PFSK-1 (cell line): ENCODE measurements around the gene MYO1D.

Experiments
- FOXP2 ChIP-seq: optimal IDR thresholded peaks from 2 replicates; pipeline ENCODE3; 2011; ENCODE audit warnings: borderline replicate concordance, control low read depth, inconsistent platforms; ENCODE audit not compliant: insufficient read depth; ENCODE audit errors: extremely low read length, extremely low read depth
- POLR2AphosphoS5 ChIP-seq: IDR thresholded peaks from 2 replicates; pipeline ENCODE4 v1.6.1; 2012; ENCODE audit warnings: low read depth, mild to moderate bottlenecking, control low read depth, low read length, moderate library complexity
- REST ChIP-seq, 2 experiments: IDR thresholded peaks; 2 replicates each; pipeline versions ENCODE4 v1.6.1 to v1.8.0; 2011 to 2012; ENCODE audit warnings: low read depth in 2 of 2, low read length in 2 of 2, control low read depth in 1 of 2, inconsistent platforms in 1 of 2, mild to moderate bottlenecking in 1 of 2, moderate library complexity in 1 of 2; ENCODE audit not compliant: insufficient read depth in 1 of 2
- SIN3A ChIP-seq: IDR thresholded peaks from 2 replicates; pipeline ENCODE4 v1.6.1; 2012; ENCODE audit warnings: mild to moderate bottlenecking, low read length, moderate library complexity, borderline replicate concordance; ENCODE audit not compliant: insufficient read depth
- TAF1 ChIP-seq: IDR thresholded peaks from 2 replicates; pipeline ENCODE4 v1.6.1; 2012; ENCODE audit warnings: low read length, control low read depth, borderline replicate concordance; ENCODE audit not compliant: insufficient read depth

Gene MYO1D

GRCh38 chr17:32479074-32479617, 397.8 kb downstream of the MYO1D start:
- TF ChIP-seq FOXP2 (no peak), REST (IDR thresholded peaks at IDR 0.05; ENCODE audit: insufficient read depth in 1 of 2, low read depth in 2 of 2, low read length in 2 of 2) (no peak), TAF1 (no peak), SIN3A (no peak), POLR2AphosphoS5 (no peak)

- TF ChIP-seq SIN3A (no peak), REST (IDR thresholded peaks at IDR 0.05; ENCODE audit: insufficient read depth in 1 of 2, low read depth in 2 of 2, low read length in 2 of 2) (no peak), TAF1 (no peak), FOXP2 (no peak), POLR2AphosphoS5 (no peak)
These were observed 399.7 kb downstream of the MYO1D start for GRCh38 chr17:32477220-32477619.

GRCh38 chr17:32475258-32475657, 401.7 kb downstream of the MYO1D start:
- TF ChIP-seq FOXP2 (no peak), REST (IDR thresholded peaks at IDR 0.05; ENCODE audit: insufficient read depth in 1 of 2, low read depth in 2 of 2, low read length in 2 of 2) (no peak), POLR2AphosphoS5 (no peak), SIN3A (no peak), TAF1 (no peak)

GRCh38 chr17:32471652-32472051, 405.3 kb downstream of the MYO1D start:
- no peak for TF ChIP-seq REST (IDR thresholded peaks at IDR 0.05; ENCODE audit: insufficient read depth in 1 of 2, low read depth in 2 of 2, low read length in 2 of 2)
- no peak for TF ChIP-seq SIN3A
- no peak for TF ChIP-seq POLR2AphosphoS5
- TF ChIP-seq FOXP2: no peak
- TF ChIP-seq TAF1: no peak
